ENCODE data around the gene MTA2.

Gene MTA2

DNA sequence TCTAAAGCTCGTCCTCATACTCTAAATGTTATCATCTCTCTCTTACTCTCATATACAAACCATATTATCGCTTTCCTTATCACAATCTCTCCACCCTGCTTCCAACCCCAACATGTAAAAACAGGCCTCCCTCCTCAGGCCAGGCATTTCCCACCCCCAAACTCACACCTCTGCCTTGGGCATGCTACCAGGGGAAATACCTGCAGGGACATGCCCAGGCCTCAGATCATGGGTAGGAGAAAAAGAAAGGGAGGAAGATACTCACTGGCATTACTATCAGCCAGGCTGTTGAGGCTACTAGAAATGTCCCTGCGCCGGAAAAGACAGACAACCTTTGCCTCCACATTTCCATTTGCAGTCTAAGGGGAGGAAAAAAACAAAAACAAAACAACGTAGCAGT, 1.8 kb downstream of the MTA2 start:
- Histone ChIP-seq H3K4me1 (ENCODE audit: control insufficient read depth in 2 of 2, insufficient read depth in 1 of 2, low read depth in 1 of 2, low read length in 2 of 2) (peaks cover 12 to 32% of the 10 kb centered on the region in 2 donors), H4K91ac (ENCODE audit: low read depth, low read length, poor library complexity) (no peak overlapping the region), H2AFZ (ENCODE audit: low read length) (no peak overlapping the region), H2BK12ac (ENCODE audit: low read length) (no peak overlapping the region), H2AK5ac (ENCODE audit: low read depth, low read length) (no peak overlapping the region), H3K27ac (replicated peaks; ENCODE audit: low read length) (no peak overlapping the region), H3K4me3 (ENCODE audit: low read length in 2 of 2) (peak overlapping the region in 1 of 2 donors; percentile 84), H2BK15ac (ENCODE audit: low read length) (no peak overlapping the region), H3K27me3 (ENCODE audit: control insufficient read depth in 3 of 3, insufficient read depth in 3 of 3, low read depth in 1 of 3, low read length in 3 of 3) (peaks cover 0 to 17% (median 0%) of the 10 kb centered on the region in 3 experiments), H3K14ac (ENCODE audit: low read length) (no peak overlapping the region), H3K4me2 (ENCODE audit: insufficient read depth, low read length, poor library complexity, severe bottlenecking) (no peak overlapping the region), H3K36me3 (replicated peaks in 1 of 2; ENCODE audit: control insufficient read depth in 2 of 2, insufficient read depth in 2 of 2, low read length in 2 of 2) (peaks cover 39 to 57% of the 10 kb centered on the region in 2 donors), H3K9me3 (replicated peaks in 1 of 2; ENCODE audit: control insufficient read depth in 2 of 2, insufficient read depth in 1 of 2, low read depth in 1 of 2, low read length in 2 of 2) (no peaks in the 10 kb centered on the region), H2BK5ac (ENCODE audit: low read length) (no peak overlapping the region), H3K18ac (ENCODE audit: low read length) (no peak overlapping the region), H4K8ac (ENCODE audit: low read depth, low read length) (no peak overlapping the region), H3K79me1 (ENCODE audit: low read depth, low read length) (peaks cover 8% of the 10 kb centered on the region), H2BK120ac (ENCODE audit: low read depth, low read length) (no peak overlapping the region), H3K23ac (ENCODE audit: low read depth, low read length, poor library complexity) (no peak overlapping the region), H3K9ac (ENCODE audit: low read depth, low read length, poor library complexity) (no peak overlapping the region), H3K4ac (ENCODE audit: low read length) (no peak overlapping the region)
- WGBS, 2 donors (ENCODE audit: extremely low coverage in 2 of 2, insufficient read length in 2 of 2, insufficient replicate concordance in 1 of 2): 100% methylated on average over 1 to 2 of the region's 5 CpGs
- DNase-seq (ENCODE audit: low spot score): no peak

DNA sequence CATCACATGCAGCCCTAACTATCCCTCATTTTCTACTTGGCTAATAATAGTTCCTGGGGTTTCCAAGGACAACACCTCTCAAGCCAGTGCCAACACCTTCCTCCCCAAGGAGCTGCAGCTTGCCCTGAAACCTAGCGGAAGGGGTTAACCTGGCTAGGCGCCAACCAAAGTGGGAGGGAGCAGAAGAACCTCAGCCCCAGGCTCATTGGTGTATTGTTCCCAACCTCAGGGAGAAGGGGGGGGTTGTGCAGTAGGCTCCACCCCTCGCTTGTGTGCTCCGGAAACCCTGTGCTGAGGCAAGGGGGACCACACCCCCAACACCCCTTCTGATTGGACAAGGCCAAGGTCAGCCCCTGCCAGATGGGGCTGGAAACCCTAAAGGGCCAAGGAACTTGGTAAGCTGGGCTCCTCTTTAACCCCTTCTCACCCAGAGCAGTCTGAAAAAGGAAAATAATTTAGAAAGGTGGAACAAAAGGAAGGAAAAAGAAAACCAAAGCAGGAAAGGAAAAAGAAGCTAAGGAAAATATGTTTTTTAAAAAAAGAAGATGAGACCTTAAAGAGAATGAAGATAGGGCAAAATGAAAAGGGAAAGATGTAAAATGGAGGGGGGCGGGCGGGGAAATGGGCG, 2.5 kb downstream of the MTA2 start:
- H2AK5ac ChIP-seq (ENCODE audit: low read depth, low read length): no peak overlapping the region
- H3K79me1 ChIP-seq (ENCODE audit: low read depth, low read length): peaks cover 8% of the 10 kb centered on the region
- peaks cover 0 to 17% (median 0%) of the 10 kb centered on the region in 3 experiments for H3K27me3 ChIP-seq (ENCODE audit: control insufficient read depth in 3 of 3, insufficient read depth in 3 of 3, low read depth in 1 of 3, low read length in 3 of 3)
- peaks cover 43 to 64% of the 10 kb centered on the region in 2 donors for H3K36me3 ChIP-seq (replicated peaks in 1 of 2; ENCODE audit: control insufficient read depth in 2 of 2, insufficient read depth in 2 of 2, low read length in 2 of 2)
- peak overlapping the region in 1 of 2 donors; percentile 84 for H3K4me3 ChIP-seq (ENCODE audit: low read length in 2 of 2)
- no peak overlapping the region for H2BK15ac ChIP-seq (ENCODE audit: low read length)
- H3K27ac ChIP-seq (replicated peaks; ENCODE audit: low read length): no peak overlapping the region
- no peak overlapping the region for H2AFZ ChIP-seq (ENCODE audit: low read length)
- H3K23ac ChIP-seq (ENCODE audit: low read depth, low read length, poor library complexity): no peak overlapping the region
- no peak overlapping the region for H2BK120ac ChIP-seq (ENCODE audit: low read depth, low read length)
- H3K14ac ChIP-seq (ENCODE audit: low read length): no peak overlapping the region
- H3K9ac ChIP-seq (ENCODE audit: low read depth, low read length, poor library complexity): no peak overlapping the region
- DNase-seq (ENCODE audit: low spot score): peak; percentile 59
- H4K8ac ChIP-seq (ENCODE audit: low read depth, low read length): no peak overlapping the region
- H3K4me1 ChIP-seq (ENCODE audit: control insufficient read depth in 2 of 2, insufficient read depth in 1 of 2, low read depth in 1 of 2, low read length in 2 of 2): peaks cover 9 to 25% of the 10 kb centered on the region in 2 donors
- no peak overlapping the region for H4K91ac ChIP-seq (ENCODE audit: low read depth, low read length, poor library complexity)
- WGBS, 2 donors (ENCODE audit: extremely low coverage in 2 of 2, insufficient read length in 2 of 2, insufficient replicate concordance in 1 of 2): 100% methylated on average over 2 of the region's 7 CpGs; no CpG with 5 or more reads in 1 of the 2 donors
- no peak overlapping the region for H2BK12ac ChIP-seq (ENCODE audit: low read length)
- H3K4me2 ChIP-seq (ENCODE audit: insufficient read depth, low read length, poor library complexity, severe bottlenecking): no peak overlapping the region
- no peak overlapping the region for H2BK5ac ChIP-seq (ENCODE audit: low read length)
- no peaks in the 10 kb centered on the region for H3K9me3 ChIP-seq (replicated peaks in 1 of 2; ENCODE audit: control insufficient read depth in 2 of 2, insufficient read depth in 1 of 2, low read depth in 1 of 2, low read length in 2 of 2)
- H3K4ac ChIP-seq (ENCODE audit: low read length): no peak overlapping the region
- no peak overlapping the region for H3K18ac ChIP-seq (ENCODE audit: low read length)

DNA sequence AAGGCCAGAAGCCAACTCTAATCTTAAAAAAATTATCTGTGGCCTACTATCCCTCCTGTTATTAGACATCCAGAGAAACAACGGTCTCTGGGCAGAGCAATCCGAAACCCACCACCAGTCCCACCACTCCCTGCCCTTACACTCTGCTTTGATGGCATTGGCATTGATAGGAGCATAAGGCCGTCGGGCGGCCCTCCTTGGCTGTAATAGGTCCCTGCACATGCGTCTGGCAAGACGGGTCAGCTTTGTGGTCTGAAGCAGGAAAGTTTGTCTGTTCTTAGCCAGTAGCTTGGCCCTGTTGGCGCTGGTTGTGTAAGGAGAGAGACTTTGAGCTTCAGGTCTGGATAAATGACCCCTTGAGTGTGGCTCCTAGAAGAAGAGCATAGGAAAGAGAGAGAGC, 6.5 kb downstream of the MTA2 start:
- no peaks in the 10 kb centered on the region for H3K27me3 ChIP-seq (ENCODE audit: control insufficient read depth in 3 of 3, insufficient read depth in 3 of 3, low read depth in 1 of 3, low read length in 3 of 3)
- no CpG with 5 or more reads among the region's 8 CpGs for WGBS, 2 donors (ENCODE audit: extremely low coverage in 2 of 2, insufficient read length in 2 of 2, insufficient replicate concordance in 1 of 2)
- no peak overlapping the region for H3K18ac ChIP-seq (ENCODE audit: low read length)
- no peaks in the 10 kb centered on the region for H3K9me3 ChIP-seq (replicated peaks in 1 of 2; ENCODE audit: control insufficient read depth in 2 of 2, insufficient read depth in 1 of 2, low read depth in 1 of 2, low read length in 2 of 2)
- no peaks in the 10 kb centered on the region for H3K79me1 ChIP-seq (ENCODE audit: low read depth, low read length)
- no peak overlapping the region for H3K4ac ChIP-seq (ENCODE audit: low read length)
- H2BK12ac ChIP-seq (ENCODE audit: low read length): no peak overlapping the region
- peaks cover 51 to 76% of the 10 kb centered on the region in 2 donors for H3K36me3 ChIP-seq (replicated peaks in 1 of 2; ENCODE audit: control insufficient read depth in 2 of 2, insufficient read depth in 2 of 2, low read length in 2 of 2)
- no peak overlapping the region for H3K4me3 ChIP-seq (ENCODE audit: low read length in 2 of 2)
- H2BK5ac ChIP-seq (ENCODE audit: low read length): no peak overlapping the region
- H2AFZ ChIP-seq (ENCODE audit: low read length): no peak overlapping the region
- H2BK15ac ChIP-seq (ENCODE audit: low read length): no peak overlapping the region
- H3K4me1 ChIP-seq (ENCODE audit: control insufficient read depth in 2 of 2, insufficient read depth in 1 of 2, low read depth in 1 of 2, low read length in 2 of 2): peaks cover 11 to 22% of the 10 kb centered on the region in 2 donors
- no peak overlapping the region for H2AK5ac ChIP-seq (ENCODE audit: low read depth, low read length)
- no peak overlapping the region for H3K14ac ChIP-seq (ENCODE audit: low read length)
- DNase-seq (ENCODE audit: low spot score): no peak
- H3K4me2 ChIP-seq (ENCODE audit: insufficient read depth, low read length, poor library complexity, severe bottlenecking): no peak overlapping the region
- no peak overlapping the region for H2BK120ac ChIP-seq (ENCODE audit: low read depth, low read length)
- H3K23ac ChIP-seq (ENCODE audit: low read depth, low read length, poor library complexity): no peak overlapping the region
- H3K9ac ChIP-seq (ENCODE audit: low read depth, low read length, poor library complexity): no peak overlapping the region
- H4K91ac ChIP-seq (ENCODE audit: low read depth, low read length, poor library complexity): no peak overlapping the region
- no peak overlapping the region for H3K27ac ChIP-seq (replicated peaks; ENCODE audit: low read length)
- no peak overlapping the region for H4K8ac ChIP-seq (ENCODE audit: low read depth, low read length)

DNA sequence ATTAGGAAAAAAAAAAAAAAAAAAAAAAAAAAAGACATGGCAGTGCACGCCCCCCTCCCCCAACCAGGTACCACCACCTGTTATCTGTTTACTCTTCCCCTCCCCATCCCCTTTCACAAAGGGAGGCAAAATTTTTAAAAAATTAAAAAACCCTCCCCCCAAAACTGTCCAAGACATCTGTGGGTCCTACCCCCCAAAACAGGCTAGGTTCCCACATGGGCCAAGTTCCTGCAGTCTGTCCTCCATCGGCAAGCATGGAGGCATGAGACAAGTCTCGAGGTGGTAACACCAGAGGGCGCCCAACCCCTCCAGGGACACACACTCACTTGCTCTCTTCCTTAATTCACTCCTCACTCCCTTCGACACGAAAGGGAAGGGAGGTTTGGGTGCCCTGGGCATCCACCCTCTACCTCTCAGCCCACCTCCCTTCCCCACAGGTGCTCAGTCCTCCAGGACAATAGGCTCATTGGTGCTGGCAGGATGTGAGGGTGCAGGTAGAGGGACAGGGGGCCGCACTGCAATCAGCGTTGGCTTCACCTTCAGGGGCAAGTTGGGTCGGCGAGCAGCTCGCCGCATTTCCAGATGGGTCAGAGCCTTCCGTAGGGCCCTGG, 8.1 kb downstream of the MTA2 start:
- no peak overlapping the region for H2BK120ac ChIP-seq (ENCODE audit: low read depth, low read length)
- no peaks in the 10 kb centered on the region for H3K27me3 ChIP-seq (ENCODE audit: control insufficient read depth in 3 of 3, insufficient read depth in 3 of 3, low read depth in 1 of 3, low read length in 3 of 3)
- no peak overlapping the region for H2AFZ ChIP-seq (ENCODE audit: low read length)
- H3K9me3 ChIP-seq (replicated peaks in 1 of 2; ENCODE audit: control insufficient read depth in 2 of 2, insufficient read depth in 1 of 2, low read depth in 1 of 2, low read length in 2 of 2): no peaks in the 10 kb centered on the region
- H4K8ac ChIP-seq (ENCODE audit: low read depth, low read length): peak overlapping the region; percentile 83
- peaks cover 47 to 66% of the 10 kb centered on the region in 2 donors for H3K36me3 ChIP-seq (replicated peaks in 1 of 2; ENCODE audit: control insufficient read depth in 2 of 2, insufficient read depth in 2 of 2, low read length in 2 of 2)
- no peak overlapping the region for H2BK15ac ChIP-seq (ENCODE audit: low read length)
- H2AK5ac ChIP-seq (ENCODE audit: low read depth, low read length): peak overlapping the region; percentile 11
- H4K91ac ChIP-seq (ENCODE audit: low read depth, low read length, poor library complexity): no peak overlapping the region
- H3K4me1 ChIP-seq (ENCODE audit: control insufficient read depth in 2 of 2, insufficient read depth in 1 of 2, low read depth in 1 of 2, low read length in 2 of 2): peaks cover 7 to 8% of the 10 kb centered on the region in 2 donors
- H2BK12ac ChIP-seq (ENCODE audit: low read length): no peak overlapping the region
- no peak overlapping the region for H3K4me3 ChIP-seq (ENCODE audit: low read length in 2 of 2)
- DNase-seq (ENCODE audit: low spot score): peak; percentile 70
- no peak overlapping the region for H2BK5ac ChIP-seq (ENCODE audit: low read length)
- H3K4ac ChIP-seq (ENCODE audit: low read length): no peak overlapping the region
- WGBS, 2 donors (ENCODE audit: extremely low coverage in 2 of 2, insufficient read length in 2 of 2, insufficient replicate concordance in 1 of 2): no CpG with 5 or more reads among the region's 13 CpGs
- H3K23ac ChIP-seq (ENCODE audit: low read depth, low read length, poor library complexity): peak overlapping the region; percentile 60
- no peak overlapping the region for H3K14ac ChIP-seq (ENCODE audit: low read length)
- H3K9ac ChIP-seq (ENCODE audit: low read depth, low read length, poor library complexity): no peak overlapping the region
- H3K79me1 ChIP-seq (ENCODE audit: low read depth, low read length): peaks cover 3% of the 10 kb centered on the region
- no peak overlapping the region for H3K18ac ChIP-seq (ENCODE audit: low read length)
- no peak overlapping the region for H3K4me2 ChIP-seq (ENCODE audit: insufficient read depth, low read length, poor library complexity, severe bottlenecking)
- H3K27ac ChIP-seq (replicated peaks; ENCODE audit: low read length): no peak overlapping the region
